Mammary epithelial cell (primary cell): ENCODE data around the gene TMEM255B.

ENCODE experiments used
- CTCF ChIP-seq, 2 donors: IDR thresholded peaks in 1 of 2; conservative IDR thresholded peaks in 1 of 2; 2 replicates each; pipeline ENCODE4 v1.5.1; 2011 to 2012; ENCODE audit warnings: inconsistent platforms in 2 of 2, low read length in 2 of 2, mild to moderate bottlenecking in 2 of 2, control low read depth in 1 of 2, low read depth in 1 of 2; ENCODE audit not compliant: insufficient read depth in 1 of 2; ENCODE audit errors: extremely low read depth in 1 of 2
- EZH2 ChIP-seq: IDR thresholded peaks from 2 replicates; pipeline ENCODE4 v1.6.1; 2012; ENCODE audit warnings: low read length, inconsistent platforms, borderline replicate concordance

- TF ChIP-seq CTCF (conservative IDR thresholded peaks at IDR 0.05 in 1 of 2, IDR thresholded peaks at IDR 0.05 in 1 of 2; ENCODE audit: extremely low read depth in 1 of 2, insufficient read depth in 1 of 2, low read depth in 1 of 2, low read length in 2 of 2) (no peak), EZH2 (no peak)
Measured at GRCh38 chr13:113740286-113740556, 18.8 kb upstream of the TMEM255B start.
